Heart right ventricle (tissue), 16 donors: Measurements from ENCODE around the gene CAMSAP3. TPM values are rescaled to one million over a fixed set of nuclear protein-coding genes. Genes with fewer than 3 reads are reported as not detected.

ENCODE experiments used
- ATAC-seq, 8 donors: fragments of 200-7000 bp; cut with Tn5 transposase; one replicate each; pipeline ENCODE4 v1.9.1; 2020; ENCODE audit warnings: mild to moderate bottlenecking in 8 of 8, moderate library complexity in 8 of 8, moderate number of reproducible peaks in 1 of 8
- DNase-seq, 2 donors: peaks; one replicate each; pipeline ENCODE4 v3.0.0-alpha.2; 2020
- H3K27ac ChIP-seq, 10 donors: fragments of 200-600 bp; sonication (generic) in 2 of 10; one replicate each; pipeline versions ENCODE4 v1.5.0 to v1.8.0; 2020 to 2022; ENCODE audit warnings: mild to moderate bottlenecking in 3 of 10
- H3K27me3 ChIP-seq, 7 donors: fragments of 200-600 bp; one replicate each; pipeline ENCODE4 v1.8.0; 2021 to 2022; ENCODE audit warnings: mild to moderate bottlenecking in 2 of 7
- H3K36me3 ChIP-seq, 9 donors: fragments of 200-600 bp; sonication (generic) in 1 of 9; one replicate each; pipeline versions ENCODE4 v1.5.0 to v1.8.0; 2020 to 2022; ENCODE audit warnings: mild to moderate bottlenecking in 2 of 9
- H3K4me1 ChIP-seq, 9 donors: fragments of 200-600 bp; sonication (generic) in 1 of 9; one replicate each; pipeline versions ENCODE4 v1.5.0 to v1.8.0; 2020 to 2022; ENCODE audit warnings: mild to moderate bottlenecking in 4 of 9
- H3K4me3 ChIP-seq, 10 donors: fragments of 200-600 bp; sonication (generic) in 2 of 10; one replicate each; pipeline versions ENCODE4 v1.5.0 to v1.8.0; 2020 to 2022; ENCODE audit warnings: mild to moderate bottlenecking in 7 of 10, moderate library complexity in 2 of 10
- H3K9me3 ChIP-seq, 11 donors: fragments of 200-600 bp in 10 of 11; sonication (generic) in 2 of 11; one replicate each; pipeline versions ENCODE4 v1.5.0 to v1.8.0; 2013 to 2022; ENCODE audit warnings: mild to moderate bottlenecking in 2 of 11, control low read depth in 1 of 11, moderate library complexity in 1 of 11
- CTCF ChIP-seq, 9 donors: fragments of 200-600 bp; sonication (generic) in 2 of 9; IDR thresholded peaks; one replicate each; pipeline versions ENCODE4 v1.5.0 to v1.8.0; 2021 to 2022; ENCODE audit warnings: antibody characterized with exemption in 9 of 9, mild to moderate bottlenecking in 5 of 9, moderate library complexity in 1 of 9
- WGBS, 2 donors: extraction: QIAGEN DNeasy Blood & Tissue Kit; methylation state at CpG; one replicate each; pipeline ENCODE4 v1.1.7; 2013; ENCODE audit warnings: inconsistent platforms in 1 of 2; 5-methylcytosine and 5-hydroxymethylcytosine counted together
- intact Hi-C, 10 donors: fragments of 100-400 bp; cut with DNase I; formaldehyde crosslinking; loops; one replicate each; pipeline versions ENCODE4 v1.11.1 to v1.14.2; 2022
- polyA plus RNA-seq, 2 donors: library from polyadenylated mRNA; stranded (reverse); fragments of 200-250 nt; gene quantifications; one replicate each; pipeline ENCODE4 v1.2.3, GENCODE V29; 2013
- total RNA-seq, 10 donors: library from RNA; stranded (reverse); fragmentation: NEBNext Ultra II Directional in 3 of 10; extraction: Animal tissue kit (Norgen Biotek cat#: 25700) in 3 of 10; gene quantifications; one replicate each; pipeline versions ENCODE4 v1.2.1 to v1.2.4, GENCODE V29; 2021 to 2023
- donor health status: Arrhythmogenic right ventricular cardiomyopathy.
- donor health status: ischemic (EF 13 %, LVEDD 7.1; RV severe dilation, severe dysfunction).
- donor health status: healthy with polysubstance abuse.
- donor health status: DM: no; HTN: yes; CAD: no.
- donor health status: DM: no; HTN: no; CAD: no.
- donor health status: ischemic (EF 25% LVEDD 6.9; RV normal size, moderate dysfunction).
- donor health status: ischemic (EF 25% LVEDD 5.7; RV mildly dilated, moderate dysfunction).
- donor health status: healthy.
- donor health status: DM: yes; HTN: yes; CAD: no.
- donor health status: Ischemic cardiomyopathy.
- donor health status: ischemic (EF 35%, LVEDD 5.7; RV mildly dilated, moderate dysfunction).
- donor health status: nonischemic (EF 11% LVEDD 7.7; RV severe dilation, severe dysfunction).
- donor health status: DM: yes; HTN: yes; CAD: no.
- donor health status: PGD.
- donor health status: ischemic (EF 29% LVEDD 5.4; RV normal size, mild dysfunction).
- donor health status: nonischemic (EF 23%, LVEDD 6.1; RV moderate dilation, normal function).

Gene CAMSAP3
- total and polyA plus RNA-seq, 12 donors = 0.03 to 2.0 (median 0.29) TPM

DNA sequence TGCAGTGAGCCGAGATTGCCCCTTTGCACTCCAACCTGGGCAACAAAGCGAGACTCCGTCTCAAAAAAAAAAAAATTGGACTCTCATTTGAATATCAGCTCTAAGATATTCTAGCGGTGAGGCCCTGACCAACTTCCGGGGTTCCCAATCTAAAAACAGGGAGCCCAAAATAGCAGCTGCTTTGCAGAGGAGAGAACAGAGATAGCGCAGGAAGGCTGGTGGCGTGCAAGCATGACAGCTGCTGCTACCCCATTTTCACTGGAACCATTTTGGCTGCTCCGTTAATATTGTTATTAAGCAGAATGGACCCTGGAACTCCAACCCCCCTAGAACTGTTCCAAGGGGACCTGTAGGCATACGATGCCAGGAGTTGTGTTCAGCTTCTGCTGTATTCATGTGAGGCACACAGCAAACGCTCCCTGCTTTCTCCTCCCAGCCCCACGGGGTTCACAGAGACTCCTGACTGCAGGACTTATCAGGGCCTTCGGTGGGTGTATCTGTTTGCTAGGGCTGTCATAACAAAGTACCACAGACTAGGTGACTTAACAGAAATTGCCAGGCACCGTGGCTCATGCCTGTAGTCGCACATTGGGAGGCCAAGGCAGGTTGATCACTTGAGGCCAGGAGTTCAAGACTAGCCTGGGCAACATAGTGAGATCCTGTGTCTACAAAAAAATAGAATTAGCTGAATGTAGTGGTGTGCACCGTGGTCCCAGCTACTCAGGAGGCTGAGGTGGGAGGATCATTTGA is 52.8 kb downstream of the CAMSAP3 start:
- peaks cover 0 to 16% (median 0%) of the 10 kb centered on the region in 9 donors for H3K4me1 ChIP-seq
- intact Hi-C loops = no loop called here
- 62% methylated on average over 15 of the region's 15 CpGs for WGBS, 2 donors
- TF ChIP-seq CTCF (IDR thresholded peaks at IDR 0.05) = no peak
- H3K9me3 ChIP-seq = no peaks in the 10 kb centered on the region
- H3K4me3 ChIP-seq = no peak overlapping the region
- DNase-seq (no peak), ATAC-seq (no peak)
- peaks cover 0 to 18% (median 0%) of the 10 kb centered on the region in 9 donors for H3K36me3 ChIP-seq
- peaks cover 0 to 46% (median 11%) of the 10 kb centered on the region in 7 donors for H3K27me3 ChIP-seq
- no peak overlapping the region for H3K27ac ChIP-seq

GRCh38 chr19:7650148-7650547 is 54.5 kb downstream of the CAMSAP3 start:
- WGBS, 2 donors = 29 to 39% methylated on average over 2 of the region's 2 CpGs
- H3K4me1 ChIP-seq = peaks cover 0 to 13% (median 0%) of the 10 kb centered on the region in 9 donors
- TF ChIP-seq CTCF (IDR thresholded peaks at IDR 0.05) = no peak
- ATAC-seq = no peak
- H3K4me3 ChIP-seq = no peak overlapping the region
- DNase-seq = no peak
- no peaks in the 10 kb centered on the region for H3K9me3 ChIP-seq
- H3K27me3 ChIP-seq = peaks cover 0 to 38% (median 11%) of the 10 kb centered on the region in 7 donors
- intact Hi-C loops = loop anchor here in 7 of 10 donors (5.0 to 10.0 kb wide), 3 partner anchors 145 to 152 kb away; no protein-coding TSS in a partner anchor
- H3K36me3 ChIP-seq = peaks cover 0 to 13% (median 0%) of the 10 kb centered on the region in 9 donors
- H3K27ac ChIP-seq = no peak overlapping the region

- DNase-seq = peak; percentile 72 to 85
- H3K27ac ChIP-seq = peak overlapping the region in 2 of 10 donors; percentile 35 to 74
- no peaks in the 10 kb centered on the region for H3K9me3 ChIP-seq
- TF ChIP-seq CTCF (IDR thresholded peaks at IDR 0.05) = peak; percentile 93 to 99 (median 98)
- H3K4me1 ChIP-seq = peaks cover 0 to 23% (median 0%) of the 10 kb centered on the region in 9 donors
- 5 to 6% methylated on average over 28 of the region's 28 CpGs for WGBS, 2 donors
- intact Hi-C loops = loop anchor here in 8 of 10 donors (1.0 to 10.0 kb wide), 6 partner anchors 28 to 150 kb away; partner anchors contain the start of gene TRAPPC5 (in 5 of the 8)
- peaks cover 0 to 24% (median under 1%) of the 10 kb centered on the region in 7 donors for H3K27me3 ChIP-seq
- H3K4me3 ChIP-seq = peak overlapping the region in 8 of 10 donors; percentile 8 to 47 (median 30)
- peaks cover 0 to 2% (median 0%) of the 10 kb centered on the region in 9 donors for H3K36me3 ChIP-seq
- ATAC-seq = peak; percentile 78 to 92 (median 90)
These were observed 56.5 kb downstream of the CAMSAP3 start for GRCh38 chr19:7652061-7652641.

DNA sequence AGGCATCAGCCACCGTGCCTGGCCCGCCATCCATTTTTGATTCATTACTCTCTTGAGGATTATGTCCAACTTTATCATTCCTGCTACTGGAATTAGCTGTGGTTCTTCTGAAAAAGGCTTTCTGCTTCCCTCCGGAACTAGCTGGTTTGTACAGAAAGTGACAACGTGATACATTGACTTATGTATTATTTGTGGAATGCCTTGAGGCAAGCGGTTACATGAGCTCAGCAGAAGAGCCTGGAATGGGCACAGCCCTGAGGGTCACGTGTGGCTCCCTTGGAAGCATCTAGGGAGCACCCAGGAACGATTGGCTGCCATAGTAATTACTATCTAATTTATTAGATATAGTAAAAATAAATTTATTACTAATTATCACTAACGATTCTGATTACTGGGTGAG is 58.7 kb downstream of the CAMSAP3 start:
- no peaks in the 10 kb centered on the region for H3K36me3 ChIP-seq
- intact Hi-C loops = loop anchor here in 7 of 10 donors (5.0 to 10.0 kb wide), 3 partner anchors 140 to 148 kb away; no protein-coding TSS in a partner anchor
- ATAC-seq (no peak), DNase-seq (no peak)
- 60 to 63% methylated on average over 8 of the region's 8 CpGs for WGBS, 2 donors
- H3K4me3 ChIP-seq = no peak overlapping the region
- no peaks in the 10 kb centered on the region for H3K9me3 ChIP-seq
- peak overlapping the region in 1 of 10 donors; percentile 84 for H3K27ac ChIP-seq
- H3K4me1 ChIP-seq = peaks cover 0 to 37% (median 0%) of the 10 kb centered on the region in 9 donors
- no peak for TF ChIP-seq CTCF (IDR thresholded peaks at IDR 0.05)
- peaks cover 0 to 15% (median 0%) of the 10 kb centered on the region in 7 donors for H3K27me3 ChIP-seq
